NCI-H2029 treated with DMSO at 0.1 percent for 48 hours (cell line): ENCODE measurements around the gene VRK3.
"Not testable (repeated sequence)": the region's sequence is repeated elsewhere in the genome, so short reads cannot be mapped to it uniquely, and the experiment has no call there.

Experiments used
- DNase-seq: peaks from one replicate; lab custom pipeline; 2025; lab: John Stamatoyannopoulos, UW

The VRK3 gene

GRCh38 chr19:49988007-49988406, 37.2 kb downstream of the VRK3 start:
- no peak for DNase-seq

DNA sequence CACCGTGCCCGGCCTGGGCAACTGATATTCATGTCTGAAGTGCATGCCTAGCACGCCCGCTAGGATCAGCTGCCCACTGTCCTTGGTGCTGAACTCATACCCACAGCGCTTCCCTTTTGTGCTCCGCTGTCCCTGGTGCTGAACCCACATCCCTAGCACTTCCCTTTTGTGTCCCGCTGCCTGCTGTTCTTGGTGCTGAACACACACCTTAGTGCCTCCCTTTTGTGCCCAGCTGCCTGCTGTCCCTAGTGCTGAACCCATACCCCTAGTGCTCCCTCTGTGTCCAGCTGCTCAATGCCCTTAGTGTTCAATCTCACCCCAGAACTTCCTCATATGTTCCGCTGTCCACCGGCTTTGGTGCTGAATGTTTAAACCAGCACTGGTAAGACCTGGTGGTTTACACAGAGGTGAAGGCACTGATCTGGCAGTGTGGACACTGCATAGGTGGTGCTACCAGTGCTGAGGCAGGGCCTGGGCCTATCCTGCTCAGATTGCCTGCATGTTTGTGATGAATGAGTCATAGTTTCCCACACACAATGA, 37.9 kb downstream of the VRK3 start:
- DNase-seq = no peak

DNA sequence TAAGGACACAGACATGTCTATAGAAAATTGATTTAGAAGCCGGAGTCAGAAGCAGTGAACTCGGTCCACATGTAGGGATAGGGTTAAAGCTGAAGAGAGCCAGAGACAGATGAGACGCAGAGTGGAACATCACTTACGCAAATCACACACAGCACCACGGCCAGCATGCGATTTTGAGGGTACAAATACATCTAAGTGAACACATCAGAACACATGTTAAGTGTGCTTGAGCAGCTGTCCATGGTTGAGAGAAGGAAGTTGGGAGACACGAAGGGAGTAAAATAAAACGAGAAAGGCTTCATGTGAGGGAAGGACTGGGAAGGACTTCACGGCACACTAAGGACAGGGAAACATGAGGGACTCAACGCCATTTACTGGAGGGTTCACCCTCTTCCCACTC, 38.8 kb downstream of the VRK3 start:
- DNase-seq = no peak

DNA sequence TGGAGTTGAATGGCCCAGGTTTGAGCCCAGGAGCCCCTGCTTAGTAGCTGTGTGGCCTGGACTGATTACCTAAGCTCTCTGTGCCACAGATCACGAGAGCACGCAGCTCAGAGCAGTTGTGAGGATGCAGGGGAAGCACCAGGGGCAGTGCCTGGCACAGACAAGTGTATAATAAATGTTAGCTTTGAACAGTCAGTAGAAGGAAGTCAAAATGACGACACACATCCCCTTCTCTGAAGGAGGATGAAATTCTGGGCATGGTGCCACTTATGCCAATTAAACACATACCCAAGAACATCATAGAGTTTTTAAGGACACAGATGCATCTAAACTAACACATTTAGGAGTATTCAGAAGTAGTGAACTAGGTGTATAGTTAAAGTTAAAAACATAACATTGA, 39.3 kb downstream of the VRK3 start:
- DNase-seq = no peak

GRCh38 chr19:49984491-49984890, 40.7 kb downstream of the VRK3 start:
- DNase-seq = no peak

GRCh38 chr19:49983645-49984229, 41.4 kb downstream of the VRK3 start:
- peak; percentile 15 for DNase-seq

GRCh38 chr19:49981603-49982593, 43.3 kb downstream of the VRK3 start:
- no peak for DNase-seq

DNA sequence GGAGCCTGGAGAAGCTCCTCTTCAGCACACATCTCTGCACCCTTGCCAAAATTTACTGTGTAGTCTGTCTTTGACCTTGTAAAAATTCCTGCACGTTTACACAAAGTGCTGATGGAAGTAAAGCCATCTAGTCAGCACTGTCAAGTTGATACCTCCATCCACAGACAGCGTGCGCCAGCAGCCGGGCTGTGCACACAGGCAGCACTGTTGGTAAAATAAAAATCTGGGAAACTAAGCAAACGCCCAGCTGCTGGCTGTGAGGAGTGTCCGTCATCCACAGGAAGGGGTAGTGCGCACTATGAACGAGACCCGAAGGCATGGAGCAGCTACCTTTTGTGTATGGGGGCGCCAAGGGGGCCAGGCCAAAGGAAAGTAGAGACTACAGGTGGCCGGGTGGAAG, 46.8 kb downstream of the VRK3 start:
- DNase-seq = no peak

GRCh38 chr19:49977881-49978280, 47.3 kb downstream of the VRK3 start:
- DNase-seq = no peak

GRCh38 chr19:49977076-49977475, 48.1 kb downstream of the VRK3 start:
- DNase-seq = no peak

GRCh38 chr19:49976496-49976895, 48.7 kb downstream of the VRK3 start:
- no peak for DNase-seq

GRCh38 chr19:49975051-49975450, 50.1 kb downstream of the VRK3 start:
- no peak for DNase-seq

GRCh38 chr19:49973987-49974386, 51.2 kb downstream of the VRK3 start:
- DNase-seq = no peak

DNA sequence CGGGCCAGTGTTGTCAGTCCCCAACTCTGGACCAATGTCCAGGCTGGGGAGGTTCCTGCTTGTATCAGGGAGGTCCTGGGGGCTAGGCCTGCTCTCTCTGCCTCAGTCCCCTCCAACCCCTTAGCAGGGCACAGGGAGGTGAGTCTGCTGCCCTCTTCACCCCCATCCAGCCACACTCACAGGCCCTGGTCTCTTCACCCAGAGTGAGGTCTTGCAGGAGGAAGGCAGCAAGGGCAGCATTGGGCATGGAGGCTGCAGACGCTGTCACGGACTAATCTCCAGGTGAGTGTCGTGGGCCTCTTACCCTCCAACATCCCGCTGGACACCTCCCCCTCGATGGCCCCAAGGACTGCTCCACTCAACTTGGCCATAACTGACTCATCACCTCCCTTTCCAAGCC, 52.3 kb downstream of the VRK3 start:
- no peak for DNase-seq

- DNase-seq = no peak
Observed at GRCh38 chr19:49971991-49972411, 53.2 kb downstream of the VRK3 start.

DNA sequence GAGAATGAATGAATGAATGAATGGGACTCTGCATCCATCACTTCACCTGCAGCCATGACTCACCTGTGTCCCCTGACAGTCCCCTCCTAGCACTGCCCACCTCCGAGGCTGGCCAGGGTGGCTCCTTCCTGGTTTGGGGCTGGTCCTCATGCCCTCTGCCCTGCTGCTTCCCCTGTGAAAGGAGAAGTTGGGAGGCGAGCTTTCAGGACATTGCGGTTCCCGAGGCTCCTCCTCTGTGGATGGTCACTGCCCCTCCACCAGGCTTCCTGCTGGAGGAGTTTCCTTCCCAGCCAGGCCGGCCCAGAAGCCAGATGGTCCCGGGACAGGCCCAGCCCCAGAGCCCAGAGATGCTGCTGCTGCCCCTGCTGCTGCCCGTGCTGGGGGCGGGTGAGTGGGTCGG, 55.8 kb downstream of the VRK3 start:
- DNase-seq = not testable (repeated sequence)

- no peak for DNase-seq
Observed at GRCh38 chr19:49968279-49968922, 56.8 kb downstream of the VRK3 start.

- not testable (repeated sequence) for DNase-seq
Observed at GRCh38 chr19:49960980-49961379, 64.2 kb downstream of the VRK3 start, which contains the start of gene SIGLEC11. SIGLEC11 (minus strand) TSS chr19:49961172; CDS start chr19:49961081, 91 bp downstream.

- not testable (repeated sequence) for DNase-seq
Observed at GRCh38 chr19:49959892-49960291, 65.3 kb downstream of the VRK3 start.

DNA sequence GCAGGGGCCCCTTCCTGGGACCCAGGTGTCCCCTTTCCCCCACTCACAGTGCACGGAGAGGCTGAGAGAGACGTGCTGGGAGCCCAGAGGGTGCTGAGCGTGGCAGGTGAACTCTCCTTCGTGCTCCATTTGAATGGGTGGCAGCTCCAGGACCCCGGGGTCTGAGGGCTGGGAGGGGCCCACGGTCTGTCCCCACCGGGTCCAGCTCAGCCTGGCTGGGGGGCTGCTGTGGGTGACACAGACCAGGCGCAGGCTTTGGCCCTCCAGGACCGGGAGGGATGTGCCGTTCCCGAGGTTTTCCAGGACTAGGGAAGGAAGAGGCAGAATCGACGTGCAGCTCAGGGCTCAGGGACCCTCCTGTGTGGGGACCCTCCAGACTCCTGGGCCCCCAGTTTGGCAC, 66.6 kb downstream of the VRK3 start:
- DNase-seq = not testable (repeated sequence)

DNA sequence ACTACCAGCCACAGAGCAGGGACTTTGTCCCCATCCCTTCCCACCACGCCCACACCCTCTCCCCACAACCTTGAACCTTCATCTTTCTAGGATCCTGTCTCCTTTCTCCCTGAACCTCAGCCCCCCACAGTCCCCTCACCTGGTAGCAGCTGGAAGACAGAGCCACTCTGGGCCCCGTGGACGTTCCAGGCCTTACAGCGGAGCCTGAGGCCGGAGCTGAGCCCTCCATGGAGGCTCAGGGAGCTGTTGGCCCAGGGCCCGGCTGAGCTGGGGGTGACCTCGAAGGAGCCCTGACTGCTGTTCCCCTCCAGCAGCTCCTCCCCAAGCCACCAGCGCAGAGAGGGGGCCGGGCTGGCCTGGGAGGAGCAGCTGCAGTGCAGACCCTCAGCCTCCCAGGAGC, 67.0 kb downstream of the VRK3 start:
- DNase-seq = not testable (repeated sequence)

DNA sequence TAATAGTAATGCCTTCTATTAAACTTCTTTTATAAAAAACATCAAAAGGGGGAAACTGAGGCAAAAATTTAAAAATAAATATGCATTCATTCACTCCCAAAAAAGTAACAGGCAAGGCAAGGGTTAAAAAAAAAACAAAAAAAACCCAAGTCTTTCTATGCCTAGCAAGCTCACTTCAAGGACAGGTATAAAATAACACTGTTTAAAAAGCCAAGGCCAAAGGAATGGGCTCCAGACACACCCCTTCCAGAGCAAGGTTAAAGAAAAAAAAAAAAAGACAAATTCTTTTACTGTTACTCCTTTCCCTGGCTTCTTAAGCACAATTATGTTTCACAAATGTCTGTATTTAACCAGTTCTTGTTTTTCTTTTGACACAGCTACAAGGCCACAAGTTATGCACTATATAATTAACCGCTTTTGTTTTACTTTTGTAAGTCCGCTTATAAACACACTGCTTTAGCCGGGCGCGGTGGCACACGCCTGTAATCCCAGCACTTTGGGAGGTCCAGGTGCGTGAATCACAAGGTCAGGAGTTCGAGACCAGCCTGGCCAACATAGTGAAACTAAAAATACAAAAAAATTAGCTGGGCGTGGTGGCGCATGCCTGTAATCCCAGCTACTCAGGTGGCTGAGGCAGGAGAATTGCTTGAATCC, 67.8 kb downstream of the VRK3 start:
- DNase-seq = no peak
